SK-N-MC (cell line): ENCODE measurements around the gene C20orf173.

ENCODE experiments used
- DNase-seq: peaks from one replicate; pipeline ENCODE4 v3.0.0-alpha.2; 2011; ENCODE audit warnings: low read depth, low spot score
- H3K27ac ChIP-seq: fragments of 200-600 bp; sonication (generic); 2 replicates; pipeline ENCODE4 v1.5.1; 2016; ENCODE audit warnings: mixed run types
- H3K36me3 ChIP-seq: fragments of 200-600 bp; sonication (generic); 2 replicates; pipeline ENCODE4 v1.6.1; 2017; ENCODE audit warnings: antibody characterized with exemption, low read length, mixed read lengths; ENCODE audit not compliant: insufficient read depth
- H3K4me3 ChIP-seq: fragments of 200-600 bp; sonication (generic); 2 replicates; pipeline ENCODE4 v1.5.1; 2016
- H3K9ac ChIP-seq: fragments of 200-600 bp; sonication (generic); 2 replicates; pipeline ENCODE4 v1.8.0; 2017; ENCODE audit warnings: mixed run types, mixed read lengths; ENCODE audit not compliant: insufficient read length
- H3K9me3 ChIP-seq: fragments of 200-600 bp; sonication (generic); 2 replicates; pipeline ENCODE4 v1.6.1; 2017; ENCODE audit warnings: low read depth, mild to moderate bottlenecking, antibody characterized with exemption, low read length, moderate library complexity, mixed read lengths
- EZH2 ChIP-seq: fragments of 200-600 bp; sonication (generic); IDR thresholded peaks from one replicate; pipeline ENCODE4 v1.6.1; 2017; ENCODE audit warnings: antibody characterized with exemption
- FOXP2 ChIP-seq: optimal IDR thresholded peaks from 2 replicates; pipeline ENCODE3; 2011; ENCODE audit warnings: mild to moderate bottlenecking, moderate library complexity; ENCODE audit not compliant: insufficient read depth; ENCODE audit errors: extremely low read length, control extremely low read depth
- POLR2AphosphoS5 ChIP-seq: IDR thresholded peaks from 2 replicates; pipeline ENCODE4 v1.6.1; 2012; ENCODE audit warnings: mild to moderate bottlenecking, low read depth, low read length, borderline replicate concordance

C20orf173 gene, protein sequence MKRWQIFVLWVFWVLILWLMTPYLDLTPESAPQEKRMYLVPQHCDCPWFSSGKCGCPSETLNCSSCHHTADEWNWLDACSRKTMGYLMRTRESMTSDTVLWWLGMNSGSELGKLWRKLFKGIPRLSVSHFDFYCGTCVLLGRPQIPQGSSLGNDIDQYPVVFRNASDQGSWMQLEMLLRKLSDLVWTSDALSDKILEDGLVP

DNA sequence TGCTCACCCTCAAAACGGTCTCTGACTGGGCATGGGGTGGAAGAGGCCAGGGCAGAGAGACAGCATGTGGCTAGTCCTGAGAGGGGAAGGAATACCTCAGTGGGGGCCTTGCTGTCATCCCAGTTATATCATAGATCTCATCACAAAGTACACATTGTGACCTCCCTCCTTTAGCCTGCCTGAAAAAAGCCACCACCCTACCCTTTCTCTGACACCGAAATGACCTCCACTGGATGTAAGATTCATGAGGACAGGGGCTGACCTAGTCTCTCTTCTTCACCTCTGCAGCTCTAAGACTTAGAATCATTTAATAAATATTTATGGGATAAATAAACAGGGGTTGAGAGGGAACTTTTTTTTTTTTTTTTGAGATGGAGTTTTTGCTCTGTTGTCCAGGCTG, at the start of gene C20orf173:
Gene C20orf173, minus strand, starts transcription at position 101 of the 400 bp plus-strand sequence. CDS start 279 bp downstream, outside the sequence.
- TF ChIP-seq FOXP2 (no peak), POLR2AphosphoS5 (no peak), EZH2 (no peak)
- Histone ChIP-seq H3K27ac (no peak within 1 kb of the TSS), H3K9ac (no peak within 1 kb of the TSS), H3K4me3 (no peak within 1 kb of the TSS), H3K9me3 (no peaks in the 10 kb centered on the region), H3K36me3 (no peaks in the 10 kb centered on the region)
- no peak for DNase-seq

DNA sequence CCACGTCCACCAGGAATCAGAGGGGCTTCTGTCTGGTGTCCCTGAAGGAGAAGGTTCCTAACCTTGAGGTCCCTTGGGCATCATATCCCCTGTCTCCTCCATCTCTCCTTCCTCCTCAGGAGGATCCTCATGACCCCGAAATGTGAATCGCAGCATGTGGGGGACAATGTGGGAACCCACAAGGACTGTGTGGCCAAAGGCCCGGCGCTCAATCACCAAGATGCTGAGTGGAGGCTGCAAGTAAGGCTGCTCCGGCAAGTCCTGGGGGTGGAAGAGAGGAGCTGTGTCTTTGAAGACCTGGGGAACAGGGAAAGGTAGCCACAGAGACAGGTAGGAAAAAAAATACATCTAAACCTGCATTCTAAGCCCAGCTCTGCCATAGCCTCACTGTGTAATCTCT, 49.7 kb upstream of the C20orf173 start:
- Histone ChIP-seq H3K9me3 (no peaks in the 10 kb centered on the region), H3K4me3 (no peak overlapping the region)

DNA sequence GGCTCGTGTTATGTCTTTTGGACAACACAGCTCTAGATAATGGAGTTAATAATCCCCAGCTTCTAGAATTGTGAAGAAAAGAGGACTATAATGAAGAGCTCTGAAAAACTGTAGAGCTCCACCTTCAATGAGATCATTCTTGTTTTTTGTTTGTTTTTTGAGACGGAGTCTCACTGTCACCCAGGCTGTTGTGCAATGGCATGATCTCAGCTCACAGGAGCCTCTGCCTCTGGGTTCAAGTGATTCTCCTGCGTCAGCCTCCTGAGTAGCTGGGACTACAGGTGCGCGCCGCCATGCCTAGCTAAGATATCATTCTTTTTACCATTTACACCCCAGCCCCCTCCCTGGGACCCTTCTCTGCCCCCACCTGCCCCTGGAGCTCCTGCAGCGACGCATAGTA, 49.0 kb upstream of the C20orf173 start:
- Histone ChIP-seq H3K4me3 (no peak overlapping the region), H3K9ac (no peak overlapping the region), H3K27ac (no peak overlapping the region), H3K9me3 (no peaks in the 10 kb centered on the region), H3K36me3 (no peaks in the 10 kb centered on the region)
- DNase-seq: no peak
- TF ChIP-seq FOXP2 (no peak), EZH2 (no peak), POLR2AphosphoS5 (no peak)

More for the DNA sequence above, 49.7 kb upstream of the C20orf173 start:
- Histone ChIP-seq H3K36me3 (no peaks in the 10 kb centered on the region), H3K27ac (no peak overlapping the region), H3K9ac (no peak overlapping the region)
- TF ChIP-seq POLR2AphosphoS5: no peak
- TF ChIP-seq EZH2: no peak
- no peak for TF ChIP-seq FOXP2
- no peak for DNase-seq

DNA sequence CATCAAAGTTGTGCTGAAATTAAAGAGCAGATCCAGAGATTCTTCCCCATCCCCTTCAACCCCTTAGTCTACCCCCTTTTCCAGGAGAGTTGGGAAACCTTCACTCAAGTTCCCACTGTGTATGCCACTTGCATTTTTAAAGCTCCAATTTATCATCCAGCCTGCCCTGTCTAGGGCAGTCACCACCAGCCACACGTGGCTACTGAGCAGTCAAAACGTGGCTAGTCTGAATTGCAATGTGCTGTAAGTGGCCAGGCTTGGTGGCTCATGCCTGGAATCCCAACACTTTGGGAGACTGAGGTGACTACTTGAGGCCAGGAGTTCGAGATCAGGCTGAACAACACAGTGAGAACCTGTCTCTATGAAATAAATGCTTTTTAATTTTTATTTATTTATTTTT, 47.4 kb upstream of the C20orf173 start:
- H3K4me3 ChIP-seq: no peak overlapping the region
- no peak for DNase-seq
- no peak for TF ChIP-seq EZH2
- TF ChIP-seq POLR2AphosphoS5: no peak
- TF ChIP-seq FOXP2: no peak
- no peaks in the 10 kb centered on the region for H3K9me3 ChIP-seq
- no peak overlapping the region for H3K9ac ChIP-seq
- no peak overlapping the region for H3K27ac ChIP-seq
- no peaks in the 10 kb centered on the region for H3K36me3 ChIP-seq

DNA sequence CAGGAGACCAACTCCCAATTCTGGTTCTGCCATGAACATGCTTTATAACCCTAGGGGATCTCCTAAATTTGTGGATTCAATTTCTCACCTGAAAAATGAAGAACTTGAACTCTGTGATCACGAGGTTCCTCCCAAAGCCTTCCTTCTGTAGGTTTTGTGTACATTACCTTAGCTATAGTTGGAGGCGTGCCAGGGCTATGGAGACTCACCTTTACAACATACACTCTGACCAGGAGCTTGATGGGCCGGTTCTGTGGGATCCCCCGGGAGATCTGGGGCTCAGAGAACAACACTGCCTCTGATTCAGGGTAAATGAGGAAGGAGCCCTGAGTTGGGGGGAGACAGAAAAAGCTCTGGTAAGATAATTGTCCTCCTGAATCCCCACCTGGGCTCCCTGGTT, 46.5 kb upstream of the C20orf173 start:
- Histone ChIP-seq H3K9me3 (no peaks in the 10 kb centered on the region), H3K9ac (no peak overlapping the region), H3K27ac (no peak overlapping the region), H3K36me3 (no peaks in the 10 kb centered on the region), H3K4me3 (no peak overlapping the region)
- no peak for DNase-seq
- TF ChIP-seq POLR2AphosphoS5 (no peak), EZH2 (no peak), FOXP2 (no peak)

DNA sequence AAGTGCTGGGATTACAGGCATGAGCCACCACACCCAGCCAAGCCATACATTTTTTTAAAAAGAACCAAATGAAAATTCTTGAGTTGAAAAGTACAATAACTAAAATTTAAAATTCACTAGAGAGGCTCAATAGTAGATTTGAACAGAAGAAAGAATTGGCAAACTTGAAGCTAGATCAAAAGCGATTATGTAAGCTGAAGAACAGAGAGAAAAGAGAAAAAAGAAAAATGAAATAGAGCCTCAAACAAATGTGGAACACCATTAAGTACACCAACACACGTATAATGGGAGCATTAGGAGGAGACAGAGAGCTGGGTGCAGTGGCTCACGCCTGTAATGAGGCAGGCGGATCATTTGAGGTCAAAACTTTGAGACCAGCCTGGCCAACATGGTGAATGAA, 43.4 kb upstream of the C20orf173 start:
- no peak for DNase-seq
- TF ChIP-seq EZH2 (no peak), FOXP2 (no peak), POLR2AphosphoS5 (no peak)
- no peaks in the 10 kb centered on the region for H3K36me3 ChIP-seq
- no peak overlapping the region for H3K4me3 ChIP-seq
- no peaks in the 10 kb centered on the region for H3K9me3 ChIP-seq
- no peak overlapping the region for H3K27ac ChIP-seq
- no peak overlapping the region for H3K9ac ChIP-seq

DNA sequence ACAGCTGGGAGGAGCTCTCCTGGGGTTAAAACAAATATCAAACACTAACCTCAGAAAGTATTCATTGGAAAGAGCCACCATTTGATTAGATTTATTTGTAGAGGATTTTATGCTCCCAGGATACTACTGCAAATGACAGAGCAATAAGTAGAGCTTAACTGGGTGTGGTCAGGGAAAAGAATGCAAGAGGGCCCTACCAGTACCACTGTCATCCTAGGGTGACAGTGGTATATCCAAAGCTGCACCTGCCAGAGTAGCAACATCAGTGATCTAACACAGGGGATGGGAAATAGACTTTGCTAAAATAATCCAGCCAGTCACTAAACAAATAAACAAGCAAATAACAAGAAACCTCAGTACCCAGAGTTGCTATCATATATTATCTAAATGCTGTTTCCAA, 42.1 kb upstream of the C20orf173 start:
- H3K9ac ChIP-seq: no peak overlapping the region
- no peaks in the 10 kb centered on the region for H3K9me3 ChIP-seq
- DNase-seq: no peak
- TF ChIP-seq EZH2: no peak
- TF ChIP-seq POLR2AphosphoS5: no peak
- no peak for TF ChIP-seq FOXP2
- no peaks in the 10 kb centered on the region for H3K36me3 ChIP-seq
- no peak overlapping the region for H3K4me3 ChIP-seq
- no peak overlapping the region for H3K27ac ChIP-seq

DNA sequence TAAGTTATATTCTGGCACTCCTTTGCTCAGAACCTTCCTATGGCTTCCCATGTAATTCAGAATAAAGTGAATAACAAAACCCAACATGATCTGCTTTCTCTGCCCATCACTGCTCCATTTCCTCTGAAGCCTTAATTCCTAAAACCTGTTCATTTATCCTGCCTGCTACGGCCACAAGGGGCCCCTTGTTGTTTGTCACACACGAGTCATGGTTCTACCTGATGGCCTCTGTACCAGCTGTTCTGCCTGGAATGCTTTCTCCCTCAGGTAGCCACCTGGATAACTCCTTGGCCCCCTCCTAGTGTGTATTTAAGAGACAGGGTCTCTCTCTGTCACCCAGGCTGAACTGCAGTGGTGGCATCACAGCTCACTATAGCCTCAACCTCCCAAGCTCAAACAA, 39.2 kb upstream of the C20orf173 start:
- H3K27ac ChIP-seq: no peak overlapping the region
- no peak overlapping the region for H3K9ac ChIP-seq
- H3K36me3 ChIP-seq: no peaks in the 10 kb centered on the region
- no peaks in the 10 kb centered on the region for H3K9me3 ChIP-seq
- no peak for DNase-seq
- TF ChIP-seq POLR2AphosphoS5 (no peak), FOXP2 (no peak), EZH2 (no peak)
- no peak overlapping the region for H3K4me3 ChIP-seq

DNA sequence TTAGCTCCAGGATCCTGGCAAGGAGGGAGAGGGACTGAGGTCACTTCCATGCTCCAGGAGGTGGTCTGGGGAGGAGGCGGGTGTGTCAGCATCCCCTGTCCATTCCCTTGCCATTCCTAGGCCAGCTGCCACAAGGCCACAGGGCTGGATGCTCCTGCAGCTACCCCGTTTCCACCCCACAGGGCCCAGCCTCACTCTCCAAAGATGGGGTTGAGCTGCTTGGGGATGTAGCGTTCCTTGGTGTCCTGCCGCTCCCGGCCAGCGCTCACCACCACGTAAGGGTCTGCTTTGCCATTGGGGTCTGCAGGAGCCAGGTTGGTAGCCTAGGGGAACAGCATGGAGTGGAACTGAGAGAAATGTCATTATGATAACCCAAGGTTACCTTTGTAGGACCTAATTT, 35.5 kb upstream of the C20orf173 start:
- no peaks in the 10 kb centered on the region for H3K36me3 ChIP-seq
- no peaks in the 10 kb centered on the region for H3K9me3 ChIP-seq
- H3K27ac ChIP-seq: no peak overlapping the region
- TF ChIP-seq POLR2AphosphoS5 (no peak), FOXP2 (no peak), EZH2 (no peak)
- DNase-seq: no peak
- H3K9ac ChIP-seq: no peak overlapping the region
- H3K4me3 ChIP-seq: no peak overlapping the region
